Measurements from ENCODE around the gene TMLHE.
"Not testable (repeated sequence)": the region's sequence is repeated elsewhere in the genome, so short reads cannot be mapped to it uniquely, and the experiment has no call there.

TMLHE gene

GRCh38 chrX:155505296-155505695, 107.5 kb downstream of the TMLHE start:
- Histone ChIP-seq H3K9me3 (ENCODE audit: control insufficient read depth in 2 of 2, low read length in 2 of 2) (no peaks in the 10 kb centered on the region), H3K36me3 (ENCODE audit: control insufficient read depth in 2 of 2, insufficient read depth in 2 of 2, low read length in 2 of 2) (no peaks in the 10 kb centered on the region), H3K4me3 (ENCODE audit: low read length in 2 of 2) (no peak overlapping the region), H3K27me3 (ENCODE audit: control insufficient read depth in 1 of 2, insufficient read depth in 2 of 2, low read length in 2 of 2) (no peaks in the 10 kb centered on the region), H3K9ac (ENCODE audit: low read length in 2 of 2) (no peak overlapping the region), H3K4me1 (ENCODE audit: control insufficient read depth, insufficient read depth, low read length) (no peaks in the 10 kb centered on the region), H3K27ac (ENCODE audit: low read length) (no peak overlapping the region)

DNA sequence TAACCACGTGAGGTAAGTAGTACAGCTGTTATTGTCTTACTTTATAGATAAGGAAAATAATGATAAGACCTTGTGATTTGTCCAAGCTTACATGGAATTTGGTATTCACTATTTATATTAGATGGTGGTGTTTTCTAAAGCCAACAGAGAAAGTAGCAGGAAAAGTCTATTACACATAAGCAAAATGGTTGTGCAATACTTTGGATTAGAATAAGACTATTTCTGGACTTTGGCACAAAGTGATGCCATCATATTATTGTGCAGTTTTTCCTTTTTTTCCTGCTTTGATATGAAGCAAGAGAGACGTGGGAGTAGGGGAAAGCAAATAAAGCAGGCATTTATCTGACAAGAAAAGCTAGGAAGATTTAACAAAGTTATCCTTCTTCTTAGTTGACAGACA, 117.6 kb downstream of the TMLHE start:
- H3K9me3 ChIP-seq (ENCODE audit: control insufficient read depth in 2 of 2, low read length in 2 of 2); H3K9ac ChIP-seq (ENCODE audit: low read length in 2 of 2); H3K36me3 ChIP-seq (ENCODE audit: control insufficient read depth in 2 of 2, insufficient read depth in 2 of 2, low read length in 2 of 2); H3K4me1 ChIP-seq (ENCODE audit: control insufficient read depth, insufficient read depth, low read length); H3K27ac ChIP-seq (ENCODE audit: low read length); H3K4me3 ChIP-seq (ENCODE audit: low read length in 2 of 2); H3K27me3 ChIP-seq (ENCODE audit: control insufficient read depth in 1 of 2, insufficient read depth in 2 of 2, low read length in 2 of 2): not testable (repeated sequence)

DNA sequence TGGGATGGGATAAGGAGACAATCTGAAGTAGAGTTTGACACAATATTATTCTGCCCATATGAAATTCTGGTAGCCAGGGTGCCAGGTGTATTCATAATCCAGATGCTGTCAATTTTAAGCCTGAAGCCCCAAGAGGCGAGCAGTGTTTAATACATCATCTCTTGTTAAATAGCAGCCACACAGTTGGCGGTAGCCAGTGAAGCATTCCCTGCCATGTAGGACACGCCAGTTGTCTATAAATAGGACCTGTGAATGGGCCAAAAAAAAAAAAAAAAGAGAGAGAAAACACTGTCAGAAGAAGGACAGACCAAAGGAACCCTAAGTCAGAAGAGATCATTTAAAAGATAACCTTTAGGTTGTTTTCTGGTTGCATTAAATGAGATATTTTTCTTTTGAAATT, 121.3 kb downstream of the TMLHE start:
- not testable (repeated sequence) for H3K9ac ChIP-seq (ENCODE audit: low read length in 2 of 2); H3K4me1 ChIP-seq (ENCODE audit: control insufficient read depth, insufficient read depth, low read length); H3K9me3 ChIP-seq (ENCODE audit: control insufficient read depth in 2 of 2, low read length in 2 of 2); H3K27ac ChIP-seq (ENCODE audit: low read length); H3K36me3 ChIP-seq (ENCODE audit: control insufficient read depth in 2 of 2, insufficient read depth in 2 of 2, low read length in 2 of 2); H3K27me3 ChIP-seq (ENCODE audit: control insufficient read depth in 1 of 2, insufficient read depth in 2 of 2, low read length in 2 of 2); H3K4me3 ChIP-seq (ENCODE audit: low read length in 2 of 2)

GRCh38 chrX:155477136-155477535, 135.6 kb downstream of the TMLHE start:
- not testable (repeated sequence) for H3K27ac ChIP-seq (ENCODE audit: low read length); H3K9ac ChIP-seq (ENCODE audit: low read length in 2 of 2); H3K4me1 ChIP-seq (ENCODE audit: control insufficient read depth, insufficient read depth, low read length); H3K27me3 ChIP-seq (ENCODE audit: control insufficient read depth in 1 of 2, insufficient read depth in 2 of 2, low read length in 2 of 2); H3K4me3 ChIP-seq (ENCODE audit: low read length in 2 of 2); H3K36me3 ChIP-seq (ENCODE audit: control insufficient read depth in 2 of 2, insufficient read depth in 2 of 2, low read length in 2 of 2); H3K9me3 ChIP-seq (ENCODE audit: control insufficient read depth in 2 of 2, low read length in 2 of 2)

- not testable (repeated sequence) for H3K27ac ChIP-seq (ENCODE audit: low read length); H3K27me3 ChIP-seq (ENCODE audit: control insufficient read depth in 1 of 2, insufficient read depth in 2 of 2, low read length in 2 of 2); H3K4me1 ChIP-seq (ENCODE audit: control insufficient read depth, insufficient read depth, low read length); H3K9me3 ChIP-seq (ENCODE audit: control insufficient read depth in 2 of 2, low read length in 2 of 2); H3K4me3 ChIP-seq (ENCODE audit: low read length in 2 of 2); H3K36me3 ChIP-seq (ENCODE audit: control insufficient read depth in 2 of 2, insufficient read depth in 2 of 2, low read length in 2 of 2); H3K9ac ChIP-seq (ENCODE audit: low read length in 2 of 2)
These were observed 146.3 kb downstream of the TMLHE start for GRCh38 chrX:155466269-155466938.

DNA sequence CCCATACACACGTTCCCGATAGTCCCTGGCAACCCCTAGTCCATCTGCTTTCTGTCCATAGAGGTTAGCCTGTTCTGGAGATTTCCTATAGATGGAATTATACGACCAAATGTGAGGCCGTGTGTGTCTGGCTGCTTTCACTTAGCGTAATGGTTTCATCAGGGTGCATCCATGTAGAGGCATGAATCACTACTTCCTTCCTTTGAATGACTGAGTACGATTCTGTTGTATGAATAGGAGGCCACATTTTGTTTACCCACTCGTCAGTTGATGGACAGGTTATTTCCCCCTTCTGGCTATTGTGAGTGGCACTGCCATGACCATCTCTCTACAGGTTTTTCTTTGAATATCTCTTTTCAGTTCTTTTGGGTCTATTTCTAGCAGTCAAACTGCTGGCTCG, 152.3 kb downstream of the TMLHE start:
- H3K9me3 ChIP-seq (ENCODE audit: control insufficient read depth in 2 of 2, low read length in 2 of 2); H3K27me3 ChIP-seq (ENCODE audit: control insufficient read depth in 1 of 2, insufficient read depth in 2 of 2, low read length in 2 of 2); H3K36me3 ChIP-seq (ENCODE audit: control insufficient read depth in 2 of 2, insufficient read depth in 2 of 2, low read length in 2 of 2); H3K27ac ChIP-seq (ENCODE audit: low read length); H3K4me3 ChIP-seq (ENCODE audit: low read length in 2 of 2); H3K4me1 ChIP-seq (ENCODE audit: control insufficient read depth, insufficient read depth, low read length); H3K9ac ChIP-seq (ENCODE audit: low read length in 2 of 2): not testable (repeated sequence)

DNA sequence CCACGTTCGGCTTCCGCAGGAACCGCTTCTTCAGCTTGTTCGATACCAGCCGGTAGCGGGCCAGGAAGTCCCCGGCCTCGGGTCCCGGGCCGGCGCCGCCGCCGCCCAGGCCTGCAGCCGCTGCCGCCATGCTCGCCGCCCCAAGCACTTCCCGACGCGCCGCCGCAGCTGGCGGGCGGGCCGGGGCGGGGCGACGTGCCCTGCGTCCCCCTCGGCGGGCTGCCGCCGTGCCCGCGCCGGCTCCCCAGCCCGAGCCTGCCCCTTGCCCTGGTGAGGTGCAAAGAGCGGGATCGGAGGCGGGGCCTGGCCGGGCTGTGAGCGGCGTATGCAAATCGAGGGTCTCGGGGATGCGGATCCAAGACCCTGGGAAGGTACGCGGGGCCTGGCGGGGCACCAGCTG, 154.3 kb downstream of the TMLHE start, which contains the start of gene F8A3:
Gene F8A3, minus strand, starts transcription at position 150 of the 400 bp plus-strand sequence. Its CDS starts 20 bp downstream, at position 130.
- H3K27me3 ChIP-seq (ENCODE audit: control insufficient read depth in 1 of 2, insufficient read depth in 2 of 2, low read length in 2 of 2): not testable (repeated sequence)

DNA sequence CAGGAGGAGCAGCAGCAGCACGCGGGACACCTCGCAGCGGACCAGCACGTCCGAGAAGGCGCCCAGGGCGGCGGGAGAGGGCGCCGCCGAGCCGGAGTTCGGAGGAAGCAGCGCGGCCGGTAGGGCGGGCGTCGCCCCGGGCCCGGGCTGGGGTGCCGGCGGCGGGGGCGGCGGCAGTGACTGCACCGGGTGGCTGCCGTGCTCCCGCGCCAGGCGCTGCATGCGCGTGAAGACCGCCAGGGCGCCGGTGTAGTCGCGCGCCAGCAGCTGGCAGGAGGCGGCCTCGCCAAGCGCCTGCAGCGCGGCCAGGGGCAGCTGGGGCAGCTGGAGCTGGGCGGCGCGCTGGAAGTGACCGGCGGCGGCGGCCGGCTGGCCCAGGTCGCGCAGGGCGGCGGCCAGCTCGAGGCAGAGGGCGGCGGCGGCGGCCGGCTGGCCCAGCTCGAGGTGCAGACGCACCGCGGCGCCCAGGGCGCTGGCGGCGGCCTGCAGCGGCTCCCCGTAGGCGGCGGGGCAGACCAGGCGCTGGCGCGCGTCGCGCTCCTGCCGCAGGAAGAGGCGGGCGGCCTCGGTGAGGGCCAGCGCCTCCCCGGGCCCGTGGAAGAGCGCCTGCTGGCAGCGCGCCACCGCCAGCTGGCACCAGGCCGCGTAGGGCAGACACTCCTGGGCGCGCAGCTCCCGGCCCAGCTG, 154.8 kb downstream of the TMLHE start:
- not testable (repeated sequence) for H3K36me3 ChIP-seq (ENCODE audit: control insufficient read depth in 2 of 2, insufficient read depth in 2 of 2, low read length in 2 of 2); H3K9me3 ChIP-seq (ENCODE audit: control insufficient read depth in 2 of 2, low read length in 2 of 2); H3K4me1 ChIP-seq (ENCODE audit: control insufficient read depth, insufficient read depth, low read length); H3K9ac ChIP-seq (ENCODE audit: low read length in 2 of 2); H3K27ac ChIP-seq (ENCODE audit: low read length); H3K4me3 ChIP-seq (ENCODE audit: low read length in 2 of 2); H3K27me3 ChIP-seq (ENCODE audit: control insufficient read depth in 1 of 2, insufficient read depth in 2 of 2, low read length in 2 of 2)

More for the DNA sequence above, 154.3 kb downstream of the TMLHE start, which contains the start of gene F8A3:
- not testable (repeated sequence) for H3K9me3 ChIP-seq (ENCODE audit: control insufficient read depth in 2 of 2, low read length in 2 of 2); H3K4me1 ChIP-seq (ENCODE audit: control insufficient read depth, insufficient read depth, low read length); H3K36me3 ChIP-seq (ENCODE audit: control insufficient read depth in 2 of 2, insufficient read depth in 2 of 2, low read length in 2 of 2); H3K27ac ChIP-seq (ENCODE audit: low read length); H3K9ac ChIP-seq (ENCODE audit: low read length in 2 of 2); H3K4me3 ChIP-seq (ENCODE audit: low read length in 2 of 2)

DNA sequence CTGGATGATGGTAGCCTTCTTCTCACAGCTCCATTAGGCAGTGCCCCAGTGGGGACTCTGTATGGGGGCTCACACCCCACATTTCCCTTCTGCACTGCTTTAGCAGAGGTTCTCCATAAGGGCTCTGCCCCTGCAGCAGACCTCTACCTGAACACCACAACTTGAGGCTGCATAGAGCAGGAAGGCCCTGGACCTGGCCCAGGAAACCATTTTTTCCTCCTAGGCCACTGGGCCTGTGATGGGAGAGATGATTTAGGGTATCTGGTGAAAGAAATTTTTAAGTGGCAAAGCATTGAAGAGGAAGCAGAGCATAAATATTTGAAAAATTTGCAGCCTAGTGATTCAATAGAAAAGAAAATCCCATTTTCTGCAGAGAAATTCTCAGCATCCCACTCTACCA, 171.7 kb downstream of the TMLHE start:
- H3K36me3 ChIP-seq (ENCODE audit: control insufficient read depth in 2 of 2, insufficient read depth in 2 of 2, low read length in 2 of 2): no peaks in the 10 kb centered on the region
- no peaks in the 10 kb centered on the region for H3K4me1 ChIP-seq (ENCODE audit: control insufficient read depth, insufficient read depth, low read length)
- no peaks in the 10 kb centered on the region for H3K27me3 ChIP-seq (ENCODE audit: control insufficient read depth in 1 of 2, insufficient read depth in 2 of 2, low read length in 2 of 2)
- no peak overlapping the region for H3K9ac ChIP-seq (ENCODE audit: low read length in 2 of 2)
- no peak overlapping the region for H3K4me3 ChIP-seq (ENCODE audit: low read length in 2 of 2)
- H3K27ac ChIP-seq (ENCODE audit: low read length): no peak overlapping the region
- H3K9me3 ChIP-seq (ENCODE audit: control insufficient read depth in 2 of 2, low read length in 2 of 2): no peaks in the 10 kb centered on the region

All from stomach smooth muscle (tissue), 2 donors.